ENCODE data around the gene ATP6V1B1.
A peak's percentile ranks its signal among the peaks of the same experiment; 100 is the strongest.

Gene ATP6V1B1

GRCh38 chr2:70902067-70902442, 33.6 kb upstream of the ATP6V1B1 start:
- peak; percentile 27 for DNase-seq

GRCh38 chr2:70902579-70902978, 33.1 kb upstream of the ATP6V1B1 start:
- DNase-seq, result no peak

GRCh38 chr2:70903171-70903570, 32.5 kb upstream of the ATP6V1B1 start:
- DNase-seq, result no peak

- DNase-seq, result no peak
Observed at GRCh38 chr2:70903641-70904340, 31.9 kb upstream of the ATP6V1B1 start.

- DNase-seq, result no peak
Observed at GRCh38 chr2:70904371-70905216, 31.1 kb upstream of the ATP6V1B1 start.

- no peak for DNase-seq
Observed at GRCh38 chr2:70905443-70906421, 30.0 kb upstream of the ATP6V1B1 start.

GRCh38 chr2:70906439-70907005, 29.2 kb upstream of the ATP6V1B1 start:
- DNase-seq, result no peak

- DNase-seq, result no peak
Observed at GRCh38 chr2:70907130-70908057, 28.3 kb upstream of the ATP6V1B1 start.

GRCh38 chr2:70916291-70916690, 19.4 kb upstream of the ATP6V1B1 start:
- DNase-seq, result no peak

- DNase-seq, result no peak
Observed at GRCh38 chr2:70918016-70918415, 17.7 kb upstream of the ATP6V1B1 start.

GRCh38 chr2:70919672-70920366, 15.9 kb upstream of the ATP6V1B1 start:
- peak; percentile 42 for DNase-seq

- no peak for DNase-seq
Observed at GRCh38 chr2:70920367-70920715, 15.4 kb upstream of the ATP6V1B1 start.

- DNase-seq, result no peak
Observed at GRCh38 chr2:70921031-70921430, 14.7 kb upstream of the ATP6V1B1 start.

GRCh38 chr2:70921839-70922234, 13.9 kb upstream of the ATP6V1B1 start:
- no peak for DNase-seq

- no peak for DNase-seq
Observed at GRCh38 chr2:70922235-70923234, 13.2 kb upstream of the ATP6V1B1 start.

GRCh38 chr2:70923378-70924015, 12.2 kb upstream of the ATP6V1B1 start:
- DNase-seq, result no peak

GRCh38 chr2:70926042-70926441, 9.7 kb upstream of the ATP6V1B1 start:
- no peak for DNase-seq

- no peak for DNase-seq
Observed at GRCh38 chr2:70927138-70927537, 8.6 kb upstream of the ATP6V1B1 start.

GRCh38 chr2:70927641-70928040, 8.1 kb upstream of the ATP6V1B1 start:
- DNase-seq, result no peak

Data from NCI-H2171 treated with DMSO at 0.1 percent for 48 hours (cell line).